Ishikawa (cell line): ENCODE data around the gene UNCX.

ENCODE experiments used
- CEBPB ChIP-seq: IDR thresholded peaks from 2 replicates; pipeline ENCODE4 v1.6.1; 2012
- CREB1 ChIP-seq: IDR thresholded peaks from 2 replicates; pipeline ENCODE4 v1.6.1; 2012; ENCODE audit warnings: low read depth
- EGR1 ChIP-seq: IDR thresholded peaks from 2 replicates; pipeline ENCODE4 v1.6.1; 2012
- EP300 ChIP-seq: IDR thresholded peaks from 2 replicates; pipeline ENCODE4 v1.6.1; 2012; ENCODE audit warnings: borderline replicate concordance
- FOXM1 ChIP-seq: IDR thresholded peaks from 2 replicates; pipeline ENCODE4 v1.6.1; 2012; ENCODE audit warnings: low read depth, borderline replicate concordance
- NFIC ChIP-seq: IDR thresholded peaks from 2 replicates; pipeline ENCODE4 v1.6.1; 2012
- RAD21 ChIP-seq: IDR thresholded peaks from 2 replicates; pipeline ENCODE4 v1.6.1; 2012; ENCODE audit warnings: low read depth
- REST ChIP-seq: IDR thresholded peaks from 2 replicates; pipeline ENCODE4 v1.6.1; 2012; ENCODE audit warnings: low read depth, mild to moderate bottlenecking
- TAF1 ChIP-seq: IDR thresholded peaks from 2 replicates; pipeline ENCODE4 v1.6.1; 2012; ENCODE audit warnings: low read depth, mild to moderate bottlenecking
- TCF12 ChIP-seq: IDR thresholded peaks from 2 replicates; pipeline ENCODE4 v1.6.1; 2012; ENCODE audit warnings: low read depth
- TEAD4 ChIP-seq: IDR thresholded peaks from 2 replicates; pipeline ENCODE4 v1.6.1; 2012
- YY1 ChIP-seq: IDR thresholded peaks from 2 replicates; pipeline ENCODE4 v1.6.1; 2012; ENCODE audit warnings: low read depth
- ZBTB7A ChIP-seq: IDR thresholded peaks from 2 replicates; pipeline ENCODE4 v1.6.1; 2012; ENCODE audit warnings: low read depth
- TF ChIP-seq, protein P1 (sequence below): IDR thresholded peaks from 2 replicates; pipeline ENCODE4 v1.6.1; 2012
- TF ChIP-seq, protein P2 (sequence below): IDR thresholded peaks from 2 replicates; pipeline ENCODE4 v1.6.1; 2012

The UNCX gene

GRCh38 chr7:1279041-1279440 lies 46.4 kb downstream of the UNCX start:
- TF ChIP-seq TAF1 = no peak
- no peak for TF ChIP-seq TEAD4
- TF ChIP-seq ZBTB7A = no peak
- TF ChIP-seq YY1 = no peak

- TF ChIP-seq TCF12 = no peak
- TF ChIP-seq EP300 = no peak
- no peak for TF ChIP-seq TEAD4
- TF ChIP-seq REST = no peak
- no peak for TF ChIP-seq CREB1
Observed at GRCh38 chr7:1281068-1281467, 48.4 kb downstream of the UNCX start.

- TF ChIP-seq YY1 (no peak), NFIC (no peak), CREB1 (no peak), FOXM1 (no peak), ZBTB7A (no peak), EP300 (no peak), TCF12 (no peak), TEAD4 (no peak), REST (no peak), RAD21 (no peak), TAF1 (no peak), EGR1 (no peak), CEBPB (no peak)
- TF ChIP-seq, protein P1, sequence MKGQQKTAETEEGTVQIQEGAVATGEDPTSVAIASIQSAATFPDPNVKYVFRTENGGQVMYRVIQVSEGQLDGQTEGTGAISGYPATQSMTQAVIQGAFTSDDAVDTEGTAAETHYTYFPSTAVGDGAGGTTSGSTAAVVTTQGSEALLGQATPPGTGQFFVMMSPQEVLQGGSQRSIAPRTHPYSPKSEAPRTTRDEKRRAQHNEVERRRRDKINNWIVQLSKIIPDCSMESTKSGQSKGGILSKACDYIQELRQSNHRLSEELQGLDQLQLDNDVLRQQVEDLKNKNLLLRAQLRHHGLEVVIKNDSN = no peak
- TF ChIP-seq, protein P2, sequence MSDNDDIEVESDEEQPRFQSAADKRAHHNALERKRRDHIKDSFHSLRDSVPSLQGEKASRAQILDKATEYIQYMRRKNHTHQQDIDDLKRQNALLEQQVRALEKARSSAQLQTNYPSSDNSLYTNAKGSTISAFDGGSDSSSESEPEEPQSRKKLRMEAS = no peak
Observed at GRCh38 chr7:1282679-1283078, 50.0 kb downstream of the UNCX start.

DNA sequence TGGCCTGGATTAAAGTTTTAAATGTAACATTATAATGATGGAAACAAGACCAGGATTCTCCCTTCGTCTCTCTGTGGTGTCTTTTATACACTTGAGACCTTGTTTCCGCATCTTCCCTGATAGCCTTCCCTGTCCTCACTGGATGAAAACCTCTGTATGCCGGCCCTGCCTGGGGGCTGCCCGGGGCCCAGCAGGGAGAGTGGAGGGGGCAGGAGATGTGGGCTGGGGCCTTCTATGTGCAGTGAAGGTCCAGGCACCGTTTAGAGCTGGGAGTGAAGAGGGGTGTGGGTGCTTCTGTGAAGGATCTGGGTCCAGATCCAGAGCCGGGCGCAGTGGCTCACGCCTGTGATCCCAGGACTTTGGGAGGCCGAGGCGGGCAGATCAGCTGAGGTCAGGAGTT lies 50.7 kb downstream of the UNCX start:
- TF ChIP-seq YY1 (no peak), REST (no peak), RAD21 (no peak), NFIC (no peak), EP300 (no peak), TCF12 (no peak), CEBPB (no peak), TEAD4 (no peak), EGR1 (no peak), ZBTB7A (no peak), TAF1 (no peak), FOXM1 (no peak), CREB1 (no peak)
- TF ChIP-seq, protein P1 = no peak
- TF ChIP-seq, protein P2 = no peak

DNA sequence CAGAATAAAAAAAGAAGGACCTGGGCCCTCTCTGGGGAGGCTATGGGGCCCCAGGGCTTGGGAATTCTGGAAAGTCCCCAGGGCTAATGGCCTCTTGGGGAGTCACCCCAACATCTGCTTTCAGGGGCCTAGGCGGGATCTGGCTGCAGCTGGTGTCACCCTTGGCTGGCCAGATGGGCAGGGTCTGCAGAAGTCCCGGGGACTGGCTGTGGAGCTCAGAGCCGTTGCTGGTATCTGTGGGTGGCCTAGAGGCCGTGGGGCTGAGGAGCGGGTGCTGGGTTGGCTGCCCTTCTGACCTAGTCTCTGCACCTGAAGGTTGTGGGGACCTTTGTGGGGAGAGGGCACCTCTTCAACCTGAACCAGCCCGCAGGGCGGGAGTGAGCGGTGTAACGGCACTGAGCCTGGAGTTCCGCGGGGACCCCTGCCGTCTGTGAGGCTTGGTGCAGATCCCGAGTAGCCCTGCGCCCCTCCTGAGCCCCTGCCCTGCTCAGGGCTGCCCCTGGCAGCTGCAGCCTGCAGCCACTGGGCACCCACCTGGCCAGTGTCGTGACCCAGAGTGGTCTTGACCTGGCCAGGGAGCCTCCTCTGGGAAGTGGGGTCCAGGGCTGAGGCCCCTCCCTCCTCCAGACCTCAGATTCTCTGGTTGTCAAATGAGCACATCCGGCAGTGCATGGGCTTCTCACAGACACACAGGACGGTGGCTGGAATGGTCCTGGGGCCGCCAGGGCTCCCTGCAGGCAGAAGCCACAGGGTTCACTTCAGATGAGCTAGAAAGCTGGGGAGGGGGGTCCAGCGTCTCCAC lies 51.5 kb downstream of the UNCX start:
- TF ChIP-seq REST (no peak), TCF12 (no peak), YY1 (no peak), NFIC (no peak), CEBPB (no peak), TEAD4 (no peak), RAD21 (no peak), ZBTB7A (no peak), EGR1 (no peak), EP300 (no peak), FOXM1 (no peak), TAF1 (no peak), CREB1 (no peak)
- TF ChIP-seq, protein P1 = no peak
- TF ChIP-seq, protein P2 = no peak
